ENCODE results near the gene ITSN1. TPM values are rescaled to one million over a fixed set of nuclear protein-coding genes. Genes with fewer than 3 reads are reported as not detected.

The ITSN1 gene
- total RNA-seq, 1 donor from 2014 or later: 41.9 TPM

- Histone ChIP-seq H3K27ac (replicated peaks) (no peak overlapping the region), H3K4me1 (peaks cover 17% of the 10 kb centered on the region), H3K36me3 (peaks cover 11% of the 10 kb centered on the region), H3K27me3 (ENCODE audit: low read depth) (no peaks in the 10 kb centered on the region), H3K9me3 (replicated peaks) (no peaks in the 10 kb centered on the region), H3K4me3 (no peak overlapping the region)
- DNase-seq: no peak
- no peak for TF ChIP-seq CTCF (IDR thresholded peaks at IDR 0.05; ENCODE audit: borderline replicate concordance)
- intact Hi-C loops (cut with micrococcal nuclease): no loop called here
These were observed 120.7 kb downstream of the ITSN1 start for GRCh38 chr21:33762803-33763581.

GRCh38 chr21:33763582-33763899 lies 121.2 kb downstream of the ITSN1 start:
- Histone ChIP-seq H3K27ac (replicated peaks) (no peak overlapping the region), H3K4me1 (peaks cover 17% of the 10 kb centered on the region), H3K36me3 (peaks cover 11% of the 10 kb centered on the region), H3K27me3 (ENCODE audit: low read depth) (no peaks in the 10 kb centered on the region), H3K9me3 (replicated peaks) (no peaks in the 10 kb centered on the region), H3K4me3 (no peak overlapping the region)
- no peak for TF ChIP-seq CTCF (IDR thresholded peaks at IDR 0.05; ENCODE audit: borderline replicate concordance)
- no peak for DNase-seq
- intact Hi-C loops (cut with micrococcal nuclease): no loop called here

- Histone ChIP-seq H3K27ac (replicated peaks) (no peak overlapping the region), H3K9me3 (replicated peaks) (no peaks in the 10 kb centered on the region), H3K36me3 (peaks cover 40% of the 10 kb centered on the region), H3K4me3 (no peak overlapping the region), H3K4me1 (no peaks in the 10 kb centered on the region), H3K27me3 (ENCODE audit: low read depth) (no peaks in the 10 kb centered on the region)
- no peak for TF ChIP-seq CTCF (IDR thresholded peaks at IDR 0.05; ENCODE audit: borderline replicate concordance)
- no peak for DNase-seq
- intact Hi-C loops (cut with micrococcal nuclease): no loop called here
These were observed 124.9 kb downstream of the ITSN1 start for GRCh38 chr21:33767236-33767635.

GRCh38 chr21:33767960-33768359 lies 125.7 kb downstream of the ITSN1 start:
- no peak for DNase-seq
- Histone ChIP-seq H3K9me3 (replicated peaks) (no peaks in the 10 kb centered on the region), H3K4me1 (no peaks in the 10 kb centered on the region), H3K4me3 (no peak overlapping the region), H3K27ac (replicated peaks) (no peak overlapping the region), H3K36me3 (peaks cover 47% of the 10 kb centered on the region), H3K27me3 (ENCODE audit: low read depth) (no peaks in the 10 kb centered on the region)
- intact Hi-C loops (cut with micrococcal nuclease): no loop called here
- TF ChIP-seq CTCF (IDR thresholded peaks at IDR 0.05; ENCODE audit: borderline replicate concordance): no peak

GRCh38 chr21:33769057-33769456 lies 126.8 kb downstream of the ITSN1 start:
- Histone ChIP-seq H3K9me3 (replicated peaks) (no peaks in the 10 kb centered on the region), H3K4me3 (no peak overlapping the region), H3K36me3 (peaks cover 50% of the 10 kb centered on the region), H3K27me3 (ENCODE audit: low read depth) (no peaks in the 10 kb centered on the region), H3K27ac (replicated peaks) (no peak overlapping the region), H3K4me1 (no peaks in the 10 kb centered on the region)
- no peak for DNase-seq
- TF ChIP-seq CTCF (IDR thresholded peaks at IDR 0.05; ENCODE audit: borderline replicate concordance): no peak
- intact Hi-C loops (cut with micrococcal nuclease): no loop called here
